SK-N-DZ (cell line): ENCODE measurements around the gene TESMIN.

Experiments
- DNase-seq: peaks from one replicate; pipeline ENCODE4 v3.0.0-alpha.2; 2015; ENCODE audit warnings: low spot score

TESMIN gene

GRCh38 chr11:68714060-68714856 is 37.1 kb downstream of the TESMIN start:
- no peak for DNase-seq

- DNase-seq, result no peak
Measured at GRCh38 chr11:68711114-68711513, 40.2 kb downstream of the TESMIN start.

GRCh38 chr11:68710409-68710808 is 40.9 kb downstream of the TESMIN start:
- DNase-seq, result no peak

GRCh38 chr11:68709062-68709461 is 42.3 kb downstream of the TESMIN start:
- DNase-seq, result no peak

GRCh38 chr11:68707527-68707926 is 43.8 kb downstream of the TESMIN start:
- no peak for DNase-seq

GRCh38 chr11:68704887-68705286 is 46.4 kb downstream of the TESMIN start:
- DNase-seq, result peak; percentile 40

- no peak for DNase-seq
Measured at GRCh38 chr11:68698993-68699392, 52.3 kb downstream of the TESMIN start.

- no peak for DNase-seq
Measured at GRCh38 chr11:68695531-68695930, 55.8 kb downstream of the TESMIN start.

- no peak for DNase-seq
Measured at GRCh38 chr11:68694431-68695297, 56.7 kb downstream of the TESMIN start.

- no peak for DNase-seq
Measured at GRCh38 chr11:68693484-68693882, 57.8 kb downstream of the TESMIN start.

GRCh38 chr11:68692871-68693483 is 58.3 kb downstream of the TESMIN start:
- peak; percentile 33 for DNase-seq

GRCh38 chr11:68692115-68692514 is 59.2 kb downstream of the TESMIN start:
- no peak for DNase-seq

- no peak for DNase-seq
Measured at GRCh38 chr11:68691402-68691784, 59.9 kb downstream of the TESMIN start.

GRCh38 chr11:68690671-68691401 is 60.5 kb downstream of the TESMIN start:
- DNase-seq, result no peak

GRCh38 chr11:68689737-68690625 is 61.3 kb downstream of the TESMIN start:
- DNase-seq, result no peak

GRCh38 chr11:68688881-68689280 is 62.4 kb downstream of the TESMIN start:
- no peak for DNase-seq

GRCh38 chr11:68687986-68688385 is 63.3 kb downstream of the TESMIN start:
- no peak for DNase-seq

- no peak for DNase-seq
Measured at GRCh38 chr11:68687311-68687710, 64.0 kb downstream of the TESMIN start.

- DNase-seq, result no peak
Measured at GRCh38 chr11:68686486-68686885, 64.8 kb downstream of the TESMIN start.

GRCh38 chr11:68685656-68686380 is 65.5 kb downstream of the TESMIN start:
- DNase-seq, result no peak
